SKM-1 treated with dmso at 0.1 percent for 144 hours (cell line): ENCODE results near the gene FMNL3.
"Not testable (repeated sequence)": the region's sequence is repeated elsewhere in the genome, so short reads cannot be mapped to it uniquely, and the experiment has no call there.

Experiments
- DNase-seq: peaks from one replicate; lab custom pipeline; 2025; ENCODE audit not compliant: unreplicated experiment; lab: John Stamatoyannopoulos, UW

Gene FMNL3

GRCh38 chr12:49609059-49609874 is 97.9 kb downstream of the FMNL3 start:
- DNase-seq, result no peak

- not testable (repeated sequence) for DNase-seq
Measured at GRCh38 chr12:49605539-49605938, 101.7 kb downstream of the FMNL3 start, which contains the start of gene FAM186B. TSS of gene FAM186B (minus strand) at chr12:49605639. CDS start at chr12:49605477, 162 bp downstream.

- no peak for DNase-seq
Measured at GRCh38 chr12:49604856-49605255, 102.3 kb downstream of the FMNL3 start.

- no peak for DNase-seq
Measured at GRCh38 chr12:49603721-49604120, 103.5 kb downstream of the FMNL3 start.

GRCh38 chr12:49599961-49600360 is 107.2 kb downstream of the FMNL3 start:
- no peak for DNase-seq

GRCh38 chr12:49598527-49598926 is 108.7 kb downstream of the FMNL3 start:
- DNase-seq, result no peak

GRCh38 chr12:49588721-49589516 is 118.3 kb downstream of the FMNL3 start:
- DNase-seq, result no peak

- no peak for DNase-seq
Measured at GRCh38 chr12:49588281-49588680, 118.9 kb downstream of the FMNL3 start.

- DNase-seq, result no peak
Measured at GRCh38 chr12:49587174-49587908, 119.9 kb downstream of the FMNL3 start.
